GM12874 (cell line): ENCODE results near the gene RGS11.

ENCODE experiments used
- CTCF ChIP-seq: IDR thresholded peaks from 2 replicates; pipeline ENCODE4 v1.5.1; 2011; ENCODE audit warnings: low read depth, mild to moderate bottlenecking, control low read depth, low read length, moderate library complexity; ENCODE audit not compliant: insufficient read depth

The RGS11 gene

GRCh38 chr16:268141-269053 lies 7.3 kb downstream of the RGS11 start:
- no peak for TF ChIP-seq CTCF

- TF ChIP-seq CTCF = no peak
Measured at GRCh38 chr16:266258-267164, 9.2 kb downstream of the RGS11 start.

- no peak for TF ChIP-seq CTCF
Measured at GRCh38 chr16:265711-266110, 10.0 kb downstream of the RGS11 start.

- TF ChIP-seq CTCF = no peak
Measured at GRCh38 chr16:265002-265529, 10.7 kb downstream of the RGS11 start.

GRCh38 chr16:264440-264951 lies 11.2 kb downstream of the RGS11 start:
- no peak for TF ChIP-seq CTCF

GRCh38 chr16:263944-264343 lies 11.8 kb downstream of the RGS11 start:
- no peak for TF ChIP-seq CTCF
